Gastrocnemius medialis (tissue), 4 donors: ENCODE results near the gene AKAP6. TPM values are rescaled to one million over a fixed set of nuclear protein-coding genes. Genes with fewer than 3 reads are reported as not detected.

Source experiments
- ATAC-seq, 2 donors: fragments of 150-250 bp; one replicate each; pipeline ENCODE4 v1.9.1; 2016
- DNase-seq, 2 donors: peaks; one replicate each; pipeline ENCODE4 v3.0.0-alpha.2; 2019
- H3K27ac ChIP-seq, 4 donors: fragments of 200-600 bp; sonication (generic); 1 replicate in 1 of 4; 2 replicates in 3 of 4; pipeline ENCODE4 v1.5.1; 2016 to 2018; ENCODE audit warnings: mild to moderate bottlenecking in 2 of 4, moderate library complexity in 1 of 4
- H3K27me3 ChIP-seq, 3 donors: fragments of 200-600 bp; sonication (generic) in 2 of 3; 1 replicate in 1 of 3; 2 replicates in 2 of 3; pipeline versions ENCODE4 v1.5.1 to v1.6.0; 2016 to 2019; ENCODE audit warnings: mild to moderate bottlenecking in 1 of 3, moderate library complexity in 1 of 3
- H3K36me3 ChIP-seq, 2 donors: fragments of 200-600 bp; sonication (generic) in 1 of 2; one replicate each; pipeline ENCODE4 v1.5.1; 2017 to 2018
- H3K4me1 ChIP-seq, 2 donors: fragments of 200-600 bp; sonication (generic) in 1 of 2; one replicate each; pipeline ENCODE4 v1.5.1; 2016 to 2017; ENCODE audit warnings: mild to moderate bottlenecking in 2 of 2
- H3K4me3 ChIP-seq, 4 donors: fragments of 200-600 bp; sonication (generic) in 3 of 4; 1 replicate in 1 of 4; 2 replicates in 3 of 4; pipeline ENCODE4 v1.5.1; 2016 to 2019; ENCODE audit warnings: mild to moderate bottlenecking in 2 of 4
- H3K9me3 ChIP-seq, 3 donors: fragments of 200-600 bp; sonication (generic) in 2 of 3; 1 replicate in 1 of 3; 2 replicates in 2 of 3; pipeline ENCODE4 v1.5.1; 2016 to 2019
- POLR2A ChIP-seq, 2 donors: fragments of 450-650 bp; IDR thresholded peaks; one replicate each; pipeline ENCODE4 v1.6.1; 2017; ENCODE audit warnings: antibody characterized with exemption in 2 of 2, mild to moderate bottlenecking in 2 of 2, moderate library complexity in 2 of 2
- in situ Hi-C, 4 donors: fragments of 200-750 bp; cut with MboI; loops; one replicate each; pipeline versions ENCODE4 v1.15.0 to v1.8.0; 2017; ENCODE audit warnings: low sequenced_read_pairs in 4 of 4
- intact Hi-C: fragments of 100-400 bp; cut with DNase I; formaldehyde crosslinking; loops from one replicate; pipeline ENCODE4 v1.15.1; 2023; ENCODE audit warnings: low total_unique reads
- total RNA-seq, 4 donors: library from RNA; depleted of rRNA; stranded (reverse); fragments of >200 nt; gene quantifications; one replicate each; pipeline versions ENCODE4 v1.1.0 to v1.2.3, GENCODE V29; 2016
- TF ChIP-seq, protein P1 (sequence below), 5 experiments: fragments of 450-650 bp in 3 of 5; fragments of 200-600 bp in 2 of 5; sonication (generic) in 2 of 5; IDR thresholded peaks in 4 of 5; conservative IDR thresholded peaks in 1 of 5; 1 replicate in 4 of 5; 2 replicates in 1 of 5; pipeline ENCODE4 v1.5.1; 2016 to 2019; ENCODE audit warnings: antibody characterized with exemption in 5 of 5, mild to moderate bottlenecking in 3 of 5, moderate library complexity in 3 of 5

The AKAP6 gene
- total RNA-seq, 4 donors from 2014 or later, result 23.2 to 59.2 (median 32.1) TPM

DNA sequence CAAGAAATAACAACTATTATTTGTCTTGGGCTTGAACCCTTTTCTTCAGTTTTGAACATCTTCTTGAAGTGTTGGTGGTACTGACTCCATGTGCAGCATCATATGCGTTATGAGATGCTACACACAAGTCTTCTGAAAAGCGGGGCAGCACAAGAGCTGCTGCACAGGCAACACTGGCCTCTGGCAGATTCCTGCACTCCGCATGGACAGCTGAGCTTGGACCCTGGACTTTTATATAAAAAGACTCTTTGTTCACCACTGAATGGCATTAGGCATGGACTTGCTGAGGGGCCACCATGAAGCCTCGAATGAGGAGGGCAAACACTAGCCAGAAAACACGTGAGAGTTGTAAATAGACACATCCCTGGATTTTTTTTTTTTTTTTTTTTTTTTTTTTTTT is 398.7 kb downstream of the AKAP6 start:
- in situ Hi-C loops, result no loop called here
- H3K27ac ChIP-seq, result no peak overlapping the region
- DNase-seq (no peak), ATAC-seq (no peak)
- no peaks in the 10 kb centered on the region for H3K36me3 ChIP-seq
- TF ChIP-seq, protein P1, sequence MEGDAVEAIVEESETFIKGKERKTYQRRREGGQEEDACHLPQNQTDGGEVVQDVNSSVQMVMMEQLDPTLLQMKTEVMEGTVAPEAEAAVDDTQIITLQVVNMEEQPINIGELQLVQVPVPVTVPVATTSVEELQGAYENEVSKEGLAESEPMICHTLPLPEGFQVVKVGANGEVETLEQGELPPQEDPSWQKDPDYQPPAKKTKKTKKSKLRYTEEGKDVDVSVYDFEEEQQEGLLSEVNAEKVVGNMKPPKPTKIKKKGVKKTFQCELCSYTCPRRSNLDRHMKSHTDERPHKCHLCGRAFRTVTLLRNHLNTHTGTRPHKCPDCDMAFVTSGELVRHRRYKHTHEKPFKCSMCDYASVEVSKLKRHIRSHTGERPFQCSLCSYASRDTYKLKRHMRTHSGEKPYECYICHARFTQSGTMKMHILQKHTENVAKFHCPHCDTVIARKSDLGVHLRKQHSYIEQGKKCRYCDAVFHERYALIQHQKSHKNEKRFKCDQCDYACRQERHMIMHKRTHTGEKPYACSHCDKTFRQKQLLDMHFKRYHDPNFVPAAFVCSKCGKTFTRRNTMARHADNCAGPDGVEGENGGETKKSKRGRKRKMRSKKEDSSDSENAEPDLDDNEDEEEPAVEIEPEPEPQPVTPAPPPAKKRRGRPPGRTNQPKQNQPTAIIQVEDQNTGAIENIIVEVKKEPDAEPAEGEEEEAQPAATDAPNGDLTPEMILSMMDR (IDR thresholded peaks at IDR 0.05 in 4 of 5, conservative IDR thresholded peaks at IDR 0.05 in 1 of 5), result no peak
- no peak for TF ChIP-seq POLR2A (IDR thresholded peaks at IDR 0.05)
- no peak overlapping the region for H3K4me3 ChIP-seq
- no peaks in the 10 kb centered on the region for H3K27me3 ChIP-seq
- intact Hi-C loops, result no loop called here
- peaks cover 0 to 4% of the 10 kb centered on the region in 2 donors for H3K4me1 ChIP-seq
- no peaks in the 10 kb centered on the region for H3K9me3 ChIP-seq

DNA sequence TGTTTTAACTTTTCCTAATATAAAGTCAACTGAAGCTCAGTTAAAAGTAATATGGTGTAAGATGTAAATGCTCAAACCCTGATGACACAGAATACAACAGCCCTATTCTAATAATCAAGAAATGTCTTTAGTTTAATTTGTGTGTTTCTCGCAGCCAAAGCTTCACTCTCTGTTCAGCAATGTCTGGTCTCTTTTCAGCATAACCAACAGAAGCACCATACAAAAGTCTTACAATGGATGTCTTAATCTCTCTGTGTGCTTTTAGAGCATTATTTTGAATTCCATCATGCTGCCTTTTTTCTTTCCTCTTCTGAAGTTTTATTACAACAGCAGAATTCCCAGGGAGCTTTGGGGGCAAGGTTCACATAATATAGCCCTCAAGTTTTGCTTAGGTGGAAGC is 399.4 kb downstream of the AKAP6 start:
- DNase-seq (no peak), ATAC-seq (no peak)
- intact Hi-C loops (no loop called here), in situ Hi-C loops (no loop called here)
- Histone ChIP-seq H3K4me3 (no peak overlapping the region), H3K36me3 (no peaks in the 10 kb centered on the region), H3K4me1 (peaks cover 0 to 4% of the 10 kb centered on the region in 2 donors), H3K9me3 (no peaks in the 10 kb centered on the region), H3K27ac (no peak overlapping the region), H3K27me3 (no peaks in the 10 kb centered on the region)
- no peak for TF ChIP-seq POLR2A (IDR thresholded peaks at IDR 0.05)
- TF ChIP-seq, protein P1 (IDR thresholded peaks at IDR 0.05 in 4 of 5, conservative IDR thresholded peaks at IDR 0.05 in 1 of 5), result no peak

DNA sequence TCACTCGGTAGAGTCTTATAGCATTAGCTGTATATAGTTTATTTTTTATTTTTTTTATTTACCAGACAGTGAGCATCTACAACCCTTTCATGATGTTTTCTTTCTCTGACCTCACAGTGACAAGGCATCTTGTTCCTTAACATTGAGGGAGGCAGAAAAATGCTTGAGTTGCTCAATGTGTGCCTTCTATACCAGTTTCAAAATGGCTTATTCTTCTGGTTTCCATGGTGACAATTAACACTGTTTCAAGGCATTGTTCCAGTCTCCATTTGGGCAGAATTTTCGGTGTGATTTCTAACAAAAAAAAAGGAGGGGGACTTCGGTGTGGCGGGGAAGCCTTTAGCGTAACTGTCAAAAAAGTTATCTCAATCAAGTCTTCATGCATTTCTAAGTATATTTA is 399.9 kb downstream of the AKAP6 start:
- Histone ChIP-seq H3K4me3 (no peak overlapping the region), H3K9me3 (no peaks in the 10 kb centered on the region), H3K27me3 (no peaks in the 10 kb centered on the region), H3K36me3 (no peaks in the 10 kb centered on the region), H3K27ac (no peak overlapping the region), H3K4me1 (no peaks in the 10 kb centered on the region)
- intact Hi-C loops (no loop called here), in situ Hi-C loops (no loop called here)
- DNase-seq (no peak), ATAC-seq (no peak)
- no peak for TF ChIP-seq POLR2A (IDR thresholded peaks at IDR 0.05)
- TF ChIP-seq, protein P1 (IDR thresholded peaks at IDR 0.05 in 4 of 5, conservative IDR thresholded peaks at IDR 0.05 in 1 of 5), result no peak

DNA sequence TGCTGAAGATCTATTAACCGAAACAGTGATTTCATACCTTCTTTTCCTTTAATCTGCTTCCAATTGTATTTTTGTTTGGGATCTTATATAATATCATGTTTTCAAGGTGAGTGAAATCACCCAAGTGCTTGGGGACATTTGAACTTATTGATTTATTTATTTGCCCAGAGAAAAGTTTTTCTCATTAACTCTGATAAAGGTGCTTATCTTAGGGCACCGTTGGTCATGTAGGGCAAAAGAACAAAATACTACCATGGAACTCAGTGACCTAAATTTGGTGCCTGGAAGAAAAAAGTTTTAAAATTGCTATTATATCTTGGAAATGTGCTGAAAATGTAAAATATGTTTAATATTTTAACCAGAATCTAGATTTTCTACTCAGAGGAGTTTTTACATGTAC is 402.2 kb downstream of the AKAP6 start:
- no peak for DNase-seq
- TF ChIP-seq POLR2A (IDR thresholded peaks at IDR 0.05), result no peak
- TF ChIP-seq, protein P1 (IDR thresholded peaks at IDR 0.05 in 4 of 5, conservative IDR thresholded peaks at IDR 0.05 in 1 of 5), result no peak
- Histone ChIP-seq H3K27ac (no peak overlapping the region), H3K27me3 (no peaks in the 10 kb centered on the region), H3K4me1 (no peaks in the 10 kb centered on the region), H3K36me3 (no peaks in the 10 kb centered on the region), H3K4me3 (no peak overlapping the region), H3K9me3 (no peaks in the 10 kb centered on the region)
- in situ Hi-C loops, result no loop called here
- ATAC-seq, result no peak
- intact Hi-C loops, result no loop called here

GRCh38 chr14:32733015-32733414 is 403.9 kb downstream of the AKAP6 start:
- no peak for DNase-seq
- Histone ChIP-seq H3K4me1 (no peaks in the 10 kb centered on the region), H3K27me3 (no peaks in the 10 kb centered on the region), H3K4me3 (no peak overlapping the region), H3K36me3 (peaks cover 0 to 4% of the 10 kb centered on the region in 2 donors), H3K9me3 (no peaks in the 10 kb centered on the region), H3K27ac (no peak overlapping the region)
- in situ Hi-C loops (no loop called here), intact Hi-C loops (no loop called here)
- no peak for ATAC-seq
- TF ChIP-seq POLR2A (IDR thresholded peaks at IDR 0.05), result no peak
- TF ChIP-seq, protein P1 (IDR thresholded peaks at IDR 0.05 in 4 of 5, conservative IDR thresholded peaks at IDR 0.05 in 1 of 5), result no peak
